ENCODE data around the gene MOG. TPM values are rescaled to one million over a fixed set of nuclear protein-coding genes. Genes with fewer than 3 reads are reported as not detected.
"Not testable (repeated sequence)": the region's sequence is repeated elsewhere in the genome, so short reads cannot be mapped to it uniquely, and the experiment has no call there.

Gene MOG
- total and polyA plus RNA-seq, 7 experiments from 2014 or later: not detected

DNA sequence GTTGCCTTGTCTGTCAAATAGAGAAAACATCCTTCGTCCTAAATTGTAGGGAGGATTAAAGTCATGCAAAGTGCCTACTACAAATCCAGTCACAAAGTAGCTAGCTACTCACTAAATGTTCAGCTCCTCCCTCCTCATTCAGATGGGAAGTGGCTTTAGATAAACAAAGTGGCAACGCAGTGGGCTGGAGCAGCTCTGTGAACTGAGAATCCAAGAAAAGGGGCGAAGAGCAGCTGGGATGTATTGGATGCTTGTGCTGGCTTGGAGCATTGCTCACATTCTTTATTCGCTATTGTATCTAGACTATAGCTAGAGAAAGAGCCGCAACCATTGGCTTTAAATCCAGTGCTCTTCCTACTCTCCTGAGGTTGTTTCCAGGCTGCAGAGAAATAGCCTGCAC, 10.3 kb downstream of the MOG start:
- peaks cover 0 to 5% (median 0%) of the 10 kb centered on the region in 5 donors for H3K36me3 Mint-ChIP-seq

GRCh38 chr6:29671026-29671425, 14.1 kb downstream of the MOG start:
- intact Hi-C loops (cut with micrococcal nuclease): no loop called here
- H3K4me3 ChIP-seq (ENCODE audit: low read length): no peak overlapping the region
- H3K9me3 ChIP-seq (ENCODE audit: control insufficient read depth in 2 of 3, low read length in 3 of 3): no peaks in the 10 kb centered on the region
- H3K27ac ChIP-seq (ENCODE audit: low read depth, low read length): no peak overlapping the region
- H3K27me3 ChIP-seq (ENCODE audit: control insufficient read depth in 2 of 2, insufficient read depth in 2 of 2, low read length in 2 of 2): no peaks in the 10 kb centered on the region
- ChIA-PET POLR2A (no interaction called here), CTCF (no interaction called here)
- H3K9me3 Mint-ChIP-seq: no peaks in the 10 kb centered on the region
- DNase-seq: no peak
- H3K27ac Mint-ChIP-seq: no peak overlapping the region
- H3K4me3 Mint-ChIP-seq: no peak overlapping the region
- peaks cover 0 to 5% (median 0%) of the 10 kb centered on the region in 5 donors for H3K36me3 Mint-ChIP-seq
- ATAC-seq: no peak
- H3K36me3 ChIP-seq (ENCODE audit: control insufficient read depth in 2 of 3, insufficient read depth in 3 of 3, low read length in 3 of 3): no peaks in the 10 kb centered on the region
- H3K4me1 ChIP-seq (ENCODE audit: control insufficient read depth in 2 of 2, insufficient read depth in 2 of 2, low read length in 2 of 2): no peaks in the 10 kb centered on the region
- H3K27me3 Mint-ChIP-seq: peaks cover 14 to 37% (median 27%) of the 10 kb centered on the region in 5 donors
- peaks cover 0 to 3% (median 0%) of the 10 kb centered on the region in 7 donors for H3K4me1 Mint-ChIP-seq

More for the DNA sequence above, 10.3 kb downstream of the MOG start:
- H3K4me3 Mint-ChIP-seq: no peak overlapping the region
- no peak overlapping the region for H3K27ac Mint-ChIP-seq
- DNase-seq (no peak), ATAC-seq (no peak)
- intact Hi-C loops (cut with micrococcal nuclease): no loop called here
- Histone ChIP-seq H3K4me1 (ENCODE audit: control insufficient read depth in 2 of 2, insufficient read depth in 2 of 2, low read length in 2 of 2) (no peaks in the 10 kb centered on the region), H3K9me3 (ENCODE audit: control insufficient read depth in 2 of 3, low read length in 3 of 3) (no peaks in the 10 kb centered on the region), H3K36me3 (ENCODE audit: control insufficient read depth in 2 of 3, insufficient read depth in 3 of 3, low read length in 3 of 3) (no peaks in the 10 kb centered on the region), H3K27me3 (ENCODE audit: control insufficient read depth in 2 of 2, insufficient read depth in 2 of 2, low read length in 2 of 2) (no peaks in the 10 kb centered on the region), H3K27ac (ENCODE audit: low read depth, low read length) (no peak overlapping the region), H3K4me3 (ENCODE audit: low read length) (no peak overlapping the region)
- ChIA-PET POLR2A (no interaction called here), CTCF (interaction anchor here (1.1 to 4.9 kb wide), 2 partner anchors 14 to 26 kb away, joined by 3 to 39 read pairs; no protein-coding TSS in a partner anchor)
- H3K27me3 Mint-ChIP-seq: peaks cover 18 to 46% (median 37%) of the 10 kb centered on the region in 5 donors
- H3K4me1 Mint-ChIP-seq: no peaks in the 10 kb centered on the region
- H3K9me3 Mint-ChIP-seq: no peaks in the 10 kb centered on the region

DNA sequence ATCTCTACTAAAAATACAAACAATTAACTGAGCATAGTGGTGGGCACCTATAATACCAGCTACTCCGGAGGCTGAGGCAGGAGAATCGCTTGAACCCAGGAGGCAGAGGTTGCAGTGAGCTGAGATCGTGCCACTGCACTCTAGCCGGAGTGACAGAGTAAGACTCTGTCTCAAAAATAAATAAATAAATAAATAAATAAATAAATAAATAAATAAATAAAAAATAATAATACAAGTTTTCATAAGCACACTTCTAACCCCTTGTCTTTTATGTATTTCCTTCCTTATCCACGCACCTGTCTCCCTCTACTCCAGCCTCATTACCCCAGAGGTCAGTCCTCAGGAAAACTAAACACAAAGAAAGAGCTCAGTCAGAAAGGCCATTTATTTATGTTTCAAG, 15.2 kb downstream of the MOG start:
- CTCF ChIA-PET; H3K36me3 ChIP-seq (ENCODE audit: control insufficient read depth in 2 of 3, insufficient read depth in 3 of 3, low read length in 3 of 3); H3K4me3 ChIP-seq (ENCODE audit: low read length); H3K27ac ChIP-seq (ENCODE audit: low read depth, low read length); H3K27ac Mint-ChIP-seq; H3K9me3 Mint-ChIP-seq; H3K9me3 ChIP-seq (ENCODE audit: control insufficient read depth in 2 of 3, low read length in 3 of 3); DNase-seq; H3K4me3 Mint-ChIP-seq; POLR2A ChIA-PET; ATAC-seq; H3K4me1 ChIP-seq (ENCODE audit: control insufficient read depth in 2 of 2, insufficient read depth in 2 of 2, low read length in 2 of 2); H3K36me3 Mint-ChIP-seq; intact Hi-C loops (cut with micrococcal nuclease); H3K27me3 ChIP-seq (ENCODE audit: control insufficient read depth in 2 of 2, insufficient read depth in 2 of 2, low read length in 2 of 2): not testable (repeated sequence)
- peaks cover 3 to 11% (median 7%) of the 10 kb centered on the region in 7 donors for H3K4me1 Mint-ChIP-seq
- peaks cover 14 to 33% (median 25%) of the 10 kb centered on the region in 5 donors for H3K27me3 Mint-ChIP-seq

DNA sequence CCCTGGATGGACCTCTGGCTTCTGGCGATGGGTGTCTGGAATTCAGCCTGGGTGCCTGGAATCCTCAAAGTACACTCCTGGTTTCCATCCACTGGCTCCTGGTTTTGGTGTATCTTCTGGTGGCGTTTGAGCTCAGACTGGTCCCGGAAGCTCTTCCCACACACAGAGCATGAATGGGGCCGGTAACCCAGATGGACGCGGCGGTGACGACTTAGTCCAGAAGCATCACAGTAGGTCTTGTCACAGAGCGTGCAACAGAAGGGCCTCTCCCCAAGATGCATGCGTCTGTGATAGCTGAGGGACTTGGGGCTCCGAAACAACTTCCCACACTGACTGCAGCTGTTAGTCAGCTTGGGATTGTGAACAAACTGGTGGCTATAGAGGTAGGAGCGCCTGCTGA, 16.3 kb downstream of the MOG start:
- Mint-ChIP-seq H3K27me3 (peaks cover 14 to 26% (median 16%) of the 10 kb centered on the region in 5 donors), H3K27ac (no peak overlapping the region), H3K36me3 (peaks cover 0 to 5% (median 0%) of the 10 kb centered on the region in 5 donors), H3K4me3 (no peak overlapping the region), H3K9me3 (no peaks in the 10 kb centered on the region), H3K4me1 (peaks cover 6 to 18% (median 11%) of the 10 kb centered on the region in 7 donors)
- Histone ChIP-seq H3K36me3 (ENCODE audit: control insufficient read depth in 2 of 3, insufficient read depth in 3 of 3, low read length in 3 of 3) (no peaks in the 10 kb centered on the region), H3K4me3 (ENCODE audit: low read length) (no peak overlapping the region), H3K27me3 (ENCODE audit: control insufficient read depth in 2 of 2, insufficient read depth in 2 of 2, low read length in 2 of 2) (no peaks in the 10 kb centered on the region), H3K4me1 (ENCODE audit: control insufficient read depth in 2 of 2, insufficient read depth in 2 of 2, low read length in 2 of 2) (no peaks in the 10 kb centered on the region), H3K27ac (ENCODE audit: low read depth, low read length) (no peak overlapping the region), H3K9me3 (ENCODE audit: control insufficient read depth in 2 of 3, low read length in 3 of 3) (no peaks in the 10 kb centered on the region)
- POLR2A ChIA-PET: no interaction called here
- CTCF ChIA-PET: interaction anchor here (0.7 kb wide), 1 partner anchor 29 kb away, joined by 3 read pairs; no protein-coding TSS in a partner anchor
- no peak for ATAC-seq
- DNase-seq: no peak
- intact Hi-C loops (cut with micrococcal nuclease): no loop called here

- CTCF ChIA-PET: no interaction called here
- Mint-ChIP-seq H3K4me1 (peaks cover 6 to 18% (median 11%) of the 10 kb centered on the region in 7 donors), H3K9me3 (no peaks in the 10 kb centered on the region), H3K27ac (peak overlapping the region in 1 of 9 donors; percentile 23), H3K27me3 (peaks cover 13 to 25% (median 15%) of the 10 kb centered on the region in 5 donors), H3K4me3 (no peak overlapping the region), H3K36me3 (peaks cover 0 to 5% (median 0%) of the 10 kb centered on the region in 5 donors)
- ATAC-seq: no peak
- H3K4me3 ChIP-seq (ENCODE audit: low read length): no peak overlapping the region
- POLR2A ChIA-PET: no interaction called here
- H3K4me1 ChIP-seq (ENCODE audit: control insufficient read depth in 2 of 2, insufficient read depth in 2 of 2, low read length in 2 of 2): no peaks in the 10 kb centered on the region
- H3K36me3 ChIP-seq (ENCODE audit: control insufficient read depth in 2 of 3, insufficient read depth in 3 of 3, low read length in 3 of 3): no peaks in the 10 kb centered on the region
- no peak for DNase-seq
- intact Hi-C loops (cut with micrococcal nuclease): no loop called here
- H3K9me3 ChIP-seq (ENCODE audit: control insufficient read depth in 2 of 3, low read length in 3 of 3): no peaks in the 10 kb centered on the region
- no peaks in the 10 kb centered on the region for H3K27me3 ChIP-seq (ENCODE audit: control insufficient read depth in 2 of 2, insufficient read depth in 2 of 2, low read length in 2 of 2)
- no peak overlapping the region for H3K27ac ChIP-seq (ENCODE audit: low read depth, low read length)
Observed at GRCh38 chr6:29674008-29674407, 17.1 kb downstream of the MOG start.

DNA sequence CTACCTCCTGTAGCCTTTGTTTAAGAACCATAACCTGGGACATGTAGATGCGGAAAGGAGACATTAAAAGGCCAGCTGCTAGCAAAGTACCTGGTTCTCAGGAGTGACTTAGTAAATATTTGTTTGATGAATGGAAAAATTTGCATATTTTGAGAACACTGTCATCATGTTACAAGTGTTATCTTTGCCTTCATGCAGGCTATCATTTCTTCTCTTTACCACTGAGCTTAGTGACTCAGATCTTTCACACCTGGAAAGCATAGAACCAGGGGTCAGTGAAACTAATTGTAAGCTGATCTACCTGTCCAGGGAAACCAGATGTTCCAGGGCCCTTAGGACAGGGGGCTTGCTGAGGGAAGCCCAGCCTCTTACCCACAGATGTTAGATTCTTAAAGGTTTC, 18.7 kb downstream of the MOG start:
- H3K27me3 Mint-ChIP-seq: peaks cover 12 to 21% (median 13%) of the 10 kb centered on the region in 5 donors
- no peak overlapping the region for H3K27ac ChIP-seq (ENCODE audit: low read depth, low read length)
- peaks cover 0 to 2% (median 0%) of the 10 kb centered on the region in 5 donors for H3K36me3 Mint-ChIP-seq
- no peaks in the 10 kb centered on the region for H3K4me1 ChIP-seq (ENCODE audit: control insufficient read depth in 2 of 2, insufficient read depth in 2 of 2, low read length in 2 of 2)
- H3K27ac Mint-ChIP-seq: peak overlapping the region in 1 of 9 donors; percentile 14
- intact Hi-C loops (cut with micrococcal nuclease): no loop called here
- ChIA-PET POLR2A (no interaction called here), CTCF (interaction anchor here (1.1 kb wide), 1 partner anchor 22 kb away, joined by 4 read pairs; no protein-coding TSS in a partner anchor)
- H3K9me3 Mint-ChIP-seq: no peaks in the 10 kb centered on the region
- ATAC-seq (no peak), DNase-seq (no peak)
- H3K4me3 ChIP-seq (ENCODE audit: low read length): no peak overlapping the region
- H3K4me1 Mint-ChIP-seq: peaks cover 6 to 25% (median 11%) of the 10 kb centered on the region in 7 donors
- H3K27me3 ChIP-seq (ENCODE audit: control insufficient read depth in 2 of 2, insufficient read depth in 2 of 2, low read length in 2 of 2): no peaks in the 10 kb centered on the region
- H3K9me3 ChIP-seq (ENCODE audit: control insufficient read depth in 2 of 3, low read length in 3 of 3): no peaks in the 10 kb centered on the region
- no peaks in the 10 kb centered on the region for H3K36me3 ChIP-seq (ENCODE audit: control insufficient read depth in 2 of 3, insufficient read depth in 3 of 3, low read length in 3 of 3)
- no peak overlapping the region for H3K4me3 Mint-ChIP-seq

- Mint-ChIP-seq H3K9me3 (no peaks in the 10 kb centered on the region), H3K4me1 (peaks cover 6 to 27% (median 11%) of the 10 kb centered on the region in 7 donors), H3K27ac (peak overlapping the region in 3 of 9 donors; percentile 67 to 72 (median 71)), H3K27me3 (peaks cover 0 to 9% (median 4%) of the 10 kb centered on the region in 5 donors), H3K4me3 (peak overlapping the region in 1 of 10 donors; percentile 60), H3K36me3 (peaks cover 0 to 2% (median 0%) of the 10 kb centered on the region in 5 donors)
- no peaks in the 10 kb centered on the region for H3K36me3 ChIP-seq (ENCODE audit: control insufficient read depth in 2 of 3, insufficient read depth in 3 of 3, low read length in 3 of 3)
- CTCF ChIA-PET: no interaction called here
- H3K27me3 ChIP-seq (ENCODE audit: control insufficient read depth in 2 of 2, insufficient read depth in 2 of 2, low read length in 2 of 2): no peaks in the 10 kb centered on the region
- no peaks in the 10 kb centered on the region for H3K9me3 ChIP-seq (ENCODE audit: control insufficient read depth in 2 of 3, low read length in 3 of 3)
- intact Hi-C loops (cut with micrococcal nuclease): no loop called here
- no peak overlapping the region for H3K4me3 ChIP-seq (ENCODE audit: low read length)
- ATAC-seq: peak; percentile 31
- DNase-seq: no peak
- H3K27ac ChIP-seq (ENCODE audit: low read depth, low read length): no peak overlapping the region
- H3K4me1 ChIP-seq (ENCODE audit: control insufficient read depth in 2 of 2, insufficient read depth in 2 of 2, low read length in 2 of 2): no peaks in the 10 kb centered on the region
- POLR2A ChIA-PET: interaction anchor here (0.8 kb wide), 1 partner anchor 27 kb away, joined by 3 read pairs; no protein-coding TSS in a partner anchor
Observed at GRCh38 chr6:29676981-29677601, 20.2 kb downstream of the MOG start.

All from naive thymus-derived CD4-positive, alpha-beta T cell (primary cell).